A549 (cell line): ENCODE data around the gene PARD6G. TPM values are rescaled to one million over a fixed set of nuclear protein-coding genes. Genes with fewer than 3 reads are reported as not detected.

Source experiments
- ATAC-seq, 2 experiments: fragments of 200-7000 bp in 1 of 2; fragments of >200 bp in 1 of 2; cut with Nextera tagmentation in 1 of 2; cut with Tn5 transposase in 1 of 2; 3 replicates each; pipeline versions ENCODE4 v1.8.0 to v1.9.1; 2018 to 2020; ENCODE audit warnings: mild to moderate bottlenecking in 1 of 2, moderate library complexity in 1 of 2
- CTCF ChIA-PET: fragments of 300-600 bp; sonication (Branson Sonifier 250); formaldehyde crosslinking; extraction: SDS; loops from one replicate; lab custom pipeline; 2021; ENCODE audit warnings: antibody characterized with exemption, inconsistent platforms; lab: Yijun Ruan, JAX
- POLR2A ChIA-PET: fragments of 350-600 bp; formaldehyde crosslinking; extraction: SDS; loops from one replicate; lab custom pipeline; 2021; ENCODE audit warnings: antibody characterized with exemption, inconsistent platforms; lab: Yijun Ruan, JAX
- DNase-seq, 2 experiments: peaks; one replicate each; pipeline versions ENCODE4 v3.0.0 to v3.0.0-alpha.2; 2011 to 2016; ENCODE audit warnings: low read depth in 1 of 2, low spot score in 1 of 2
- FAIRE-seq: peaks from 2 replicates; lab custom pipeline; 2011; peaks lifted over from hg19 to GRCh38; lab: Jason Lieb, UNC
- H3K27ac ChIP-seq, 2 experiments: fragments of >200 bp; sonication (Bioruptor Twin); formaldehyde crosslinking; 3 replicates each; pipeline ENCODE4 v1.5.1; 2016 to 2017
- H3K4me1 ChIP-seq: fragments of >200 bp; sonication (Bioruptor Twin); formaldehyde crosslinking; 3 replicates; pipeline ENCODE4 v1.6.1; 2016
- H3K4me2 ChIP-seq: fragments of >200 bp; sonication (Bioruptor Twin); formaldehyde crosslinking; 3 replicates; pipeline ENCODE4 v1.6.1; 2016
- H3K4me3 ChIP-seq: fragments of >200 bp; sonication (Bioruptor Twin); formaldehyde crosslinking; 3 replicates; pipeline ENCODE4 v1.5.1; 2016
- H3K9me3 ChIP-seq: fragments of >200 bp; sonication (Bioruptor Twin); formaldehyde crosslinking; 3 replicates; pipeline ENCODE4 v1.6.1; 2016
- BCL3 ChIP-seq: fragments of >200 bp; sonication (Bioruptor Twin); formaldehyde crosslinking; IDR thresholded peaks from 3 replicates; pipeline ENCODE4 v1.6.1; 2016
- CBX2 ChIP-seq: fragments of 200-600 bp; sonication (generic); IDR thresholded peaks from 2 replicates; pipeline ENCODE4 v1.6.1; 2016; ENCODE audit warnings: low read depth, mild to moderate bottlenecking, borderline replicate concordance
- CHD2 ChIP-seq: fragments of 150-350 bp; IDR thresholded peaks from 2 replicates; pipeline ENCODE4 v1.6.1; 2014; ENCODE audit warnings: low read length; ENCODE audit not compliant: partially characterized antibody
- CHD4 ChIP-seq: fragments of 200-600 bp; sonication (generic); IDR thresholded peaks from 2 replicates; pipeline ENCODE4 v1.6.1; 2016; ENCODE audit warnings: antibody characterized with exemption, mild to moderate bottlenecking, borderline replicate concordance
- EHF ChIP-seq: fragments of 250-450 bp; sonication (Bioruptor Pico); IDR thresholded peaks from 2 replicates; pipeline ENCODE4 v1.5.0; 2020; ENCODE audit warnings: mild to moderate bottlenecking
- EP300 ChIP-seq, 2 experiments: fragments of >200 bp; sonication (Bioruptor Twin); formaldehyde crosslinking; IDR thresholded peaks; 2 replicates in 1 of 2; 3 replicates in 1 of 2; pipeline ENCODE4 v1.6.1; 2016 to 2017
- ESRRA ChIP-seq: fragments of 150-350 bp; IDR thresholded peaks from 2 replicates; pipeline ENCODE4 v1.6.1; 2014; ENCODE audit warnings: mild to moderate bottlenecking, low read length, borderline replicate concordance
- FOXS1 ChIP-seq: fragments of 250-450 bp; sonication (Bioruptor Pico); IDR thresholded peaks from 2 replicates; pipeline ENCODE4 v1.5.0; 2020; ENCODE audit warnings: mild to moderate bottlenecking, moderate library complexity
- HEYL ChIP-seq: fragments of 250-450 bp; sonication (Bioruptor Pico); IDR thresholded peaks from 2 replicates; pipeline ENCODE4 v1.8.0; 2021; ENCODE audit warnings: mild to moderate bottlenecking, moderate library complexity
- HOXB13 ChIP-seq: fragments of 250-450 bp; sonication (Bioruptor Pico); IDR thresholded peaks from 2 replicates; pipeline ENCODE4 v1.5.0; 2020; ENCODE audit warnings: low read depth, mild to moderate bottlenecking, moderate library complexity
- JUN ChIP-seq, 2 experiments: fragments of >200 bp; sonication (Bioruptor Twin); formaldehyde crosslinking; IDR thresholded peaks; 2 replicates in 1 of 2; 3 replicates in 1 of 2; pipeline ENCODE4 v1.6.1; 2016 to 2017
- MAX ChIP-seq: IDR thresholded peaks from 2 replicates; pipeline ENCODE4 v1.6.1; 2012
- NR3C1 ChIP-seq: fragments of >200 bp; sonication (Bioruptor Twin); formaldehyde crosslinking; IDR thresholded peaks from 3 replicates; pipeline ENCODE4 v1.6.1; 2017
- PBX3 ChIP-seq: IDR thresholded peaks from 2 replicates; pipeline ENCODE4 v1.6.1; 2012
- RAD21 ChIP-seq, 2 experiments: fragments of >200 bp in 1 of 2; sonication (Bioruptor Twin) in 1 of 2; formaldehyde crosslinking in 1 of 2; IDR thresholded peaks in 1 of 2; conservative IDR thresholded peaks in 1 of 2; 2 replicates in 1 of 2; 3 replicates in 1 of 2; pipeline ENCODE4 v1.6.1; 2012 to 2018; ENCODE audit warnings: inconsistent platforms in 1 of 2
- RCOR1 ChIP-seq: fragments of 150-350 bp; IDR thresholded peaks from 2 replicates; pipeline ENCODE4 v1.6.1; 2014; ENCODE audit warnings: antibody characterized with exemption, low read length, low read depth
- REST ChIP-seq: fragments of 200-600 bp; sonication (generic); IDR thresholded peaks from 2 replicates; pipeline ENCODE4 v1.6.1; 2016; ENCODE audit warnings: antibody characterized with exemption, mild to moderate bottlenecking, moderate library complexity
- RFX5 ChIP-seq: fragments of 450-650 bp; IDR thresholded peaks from 2 replicates; pipeline ENCODE4 v1.7.1; 2014; ENCODE audit warnings: antibody characterized with exemption, mild to moderate bottlenecking, moderate library complexity
- SREBF2 ChIP-seq: fragments of 450-650 bp; IDR thresholded peaks from 2 replicates; pipeline ENCODE4 v1.6.1; 2014; ENCODE audit warnings: mild to moderate bottlenecking, moderate library complexity
- TP53 ChIP-seq: fragments of 250-450 bp; sonication (Bioruptor Pico); IDR thresholded peaks from 2 replicates; pipeline ENCODE4 v1.5.0; 2021; ENCODE audit warnings: mild to moderate bottlenecking, moderate library complexity
- ZFP36 ChIP-seq: fragments of 450-650 bp; IDR thresholded peaks from 2 replicates; pipeline ENCODE4 v1.6.1; 2014; ENCODE audit warnings: borderline replicate concordance; ENCODE audit not compliant: partially characterized antibody
- ZSCAN20 ChIP-seq: fragments of 250-450 bp; sonication (Bioruptor Pico); IDR thresholded peaks from 2 replicates; pipeline ENCODE4 v1.8.0; 2022; ENCODE audit warnings: mild to moderate bottlenecking, moderate library complexity
- WGBS: methylation state at CpG from one replicate; pipeline ENCODE4 v1.1.6; 2017; ENCODE audit errors: missing lambda C conversion rate; 5-methylcytosine and 5-hydroxymethylcytosine counted together
- polyA plus RNA-seq, 4 experiments: library from polyadenylated mRNA; depleted of rRNA in 3 of 4; stranded (reverse); fragments of >200 nt; fragmentation: RNase III in 1 of 4; extraction: RNeasy Plus Mini Kit Qiagen cat#74134 plus additional on column Dnase treatment in 1 of 4; gene quantifications; 2 replicates in 3 of 4; 3 replicates in 1 of 4; pipeline ENCODE4 v1.2.3, GENCODE V29; 2011 to 2017

PARD6G gene
- polyA plus RNA-seq, 2 of the 4 experiments (the other 2 are of a cell fraction), result 1.6 to 2.3 TPM

- TF ChIP-seq EHF (CRISPR knock-in tag), result no peak
- no peak for TF ChIP-seq REST
- no peak for TF ChIP-seq RAD21 (conservative IDR thresholded peaks at IDR 0.05 in 1 of 2, IDR thresholded peaks at IDR 0.05 in 1 of 2)
- TF ChIP-seq PBX3, result no peak
- TF ChIP-seq FOXS1 (CRISPR knock-in tag), result no peak
- no peak for TF ChIP-seq ZFP36
- TF ChIP-seq MAX, result no peak
- TF ChIP-seq CBX2, result no peak
- TF ChIP-seq ZSCAN20 (CRISPR knock-in tag), result no peak
- TF ChIP-seq SREBF2, result no peak
- no peak for TF ChIP-seq JUN (IDR thresholded peaks at IDR 0.05)
- no peak for TF ChIP-seq ESRRA
- no peak for TF ChIP-seq HEYL (CRISPR knock-in tag)
- no peaks in the 10 kb centered on the region for H3K9me3 ChIP-seq
- peak overlapping the region; percentile 74 for H3K4me3 ChIP-seq
- peak overlapping the region; percentile 87 for H3K4me2 ChIP-seq
- H3K4me1 ChIP-seq, result peaks cover 19% of the 10 kb centered on the region
- DNase-seq (peak; percentile 16 to 26), ATAC-seq (peak; percentile 20 to 57; a peak in 3 of 6 replicates), FAIRE-seq (no peak)
- POLR2A ChIA-PET, result no interaction called here
- CTCF ChIA-PET, result no interaction called here
- H3K27ac ChIP-seq, result peak overlapping the region; percentile 90 to 99
- WGBS, result 2% methylated on average over 12 of the region's 34 CpGs
These were observed 137.6 kb downstream of the PARD6G start for GRCh38 chr18:80109676-80110078.

- CTCF ChIA-PET, result no interaction called here
- POLR2A ChIA-PET, result interaction anchor here (1.3 kb wide), 1 partner anchor 75 kb away, joined by 8 read pairs; the partner anchor contains the start of gene RBFA
- no peaks in the 10 kb centered on the region for H3K9me3 ChIP-seq
- peak; percentile 90 to 95 for ATAC-seq
- WGBS, result 6% methylated on average over 5 of the region's 76 CpGs
- no peak for FAIRE-seq
- peak within 1 kb of the TSS; percentile 90 to 99 for H3K27ac ChIP-seq
- peaks cover 19% of the 10 kb centered on the region for H3K4me1 ChIP-seq
- H3K4me2 ChIP-seq, result peak within 1 kb of the TSS; percentile 87
- H3K4me3 ChIP-seq, result peak within 1 kb of the TSS; percentile 74
- DNase-seq, result peak; percentile 77 to 97
- TF ChIP-seq RCOR1 (no peak), CBX2 (no peak), HOXB13 (CRISPR knock-in tag) (no peak), NR3C1 (no peak), RFX5 (peak; percentile 50; the same call in 1 of the 2 replicates), CHD2 (peak; percentile 72), CHD4 (no peak), BCL3 (peak; percentile 67; the same call in 2 of the 3 replicates), ESRRA (no peak), MAX (peak; percentile 29; the same call in 1 of the 2 replicates), EP300 (IDR thresholded peaks at IDR 0.05) (no peak), JUN (IDR thresholded peaks at IDR 0.05) (peak; percentile 52 to 80; a peak in 4 of 5 replicates), REST (peak; percentile 60), TP53 (no peak)
These were observed 138.3 kb downstream of the PARD6G start, which contains the start of gene ADNP2 for GRCh38 chr18:80108739-80109675. Gene ADNP2, plus strand, starts transcription at chr18:80109262. Its CDS starts 8,281 bp downstream, at chr18:80117543.
